Fibroblast of skin of right biceps (primary cell): ENCODE results near the gene SEMA5A.
A peak's percentile ranks its signal among the peaks of the same experiment; 100 is the strongest.

Experiments
- DNase-seq: peaks from one replicate; pipeline ENCODE4 v3.0.0-alpha.2; 2013

Gene SEMA5A

GRCh38 chr5:9197881-9198260, 348.0 kb downstream of the SEMA5A start:
- no peak for DNase-seq

- DNase-seq: peak; percentile 68
These were observed 349.3 kb downstream of the SEMA5A start for GRCh38 chr5:9196403-9197227.

- DNase-seq: peak; percentile 73
These were observed 351.4 kb downstream of the SEMA5A start for GRCh38 chr5:9194509-9194908.

GRCh38 chr5:9192266-9192665, 353.6 kb downstream of the SEMA5A start:
- DNase-seq: no peak

- DNase-seq: no peak
These were observed 356.2 kb downstream of the SEMA5A start for GRCh38 chr5:9189681-9190080.

- no peak for DNase-seq
These were observed 356.9 kb downstream of the SEMA5A start for GRCh38 chr5:9188956-9189355.

- DNase-seq: peak; percentile 89
These were observed 357.7 kb downstream of the SEMA5A start for GRCh38 chr5:9188131-9188530.

GRCh38 chr5:9187614-9188013, 358.3 kb downstream of the SEMA5A start:
- no peak for DNase-seq

GRCh38 chr5:9186069-9186468, 359.8 kb downstream of the SEMA5A start:
- no peak for DNase-seq

- DNase-seq: no peak
These were observed 361.9 kb downstream of the SEMA5A start for GRCh38 chr5:9183992-9184391.

GRCh38 chr5:9182899-9183695, 362.8 kb downstream of the SEMA5A start:
- no peak for DNase-seq

- DNase-seq: no peak
These were observed 369.2 kb downstream of the SEMA5A start for GRCh38 chr5:9176641-9177040.

GRCh38 chr5:9174446-9174845, 371.4 kb downstream of the SEMA5A start:
- DNase-seq: no peak

GRCh38 chr5:9173281-9174048, 372.4 kb downstream of the SEMA5A start:
- peak; percentile 84 for DNase-seq

GRCh38 chr5:9170026-9170425, 375.8 kb downstream of the SEMA5A start:
- DNase-seq: peak; percentile 34

- no peak for DNase-seq
These were observed 376.3 kb downstream of the SEMA5A start for GRCh38 chr5:9169557-9169902.

GRCh38 chr5:9168791-9169556, 376.9 kb downstream of the SEMA5A start:
- DNase-seq: peak; percentile 36

- DNase-seq: no peak
These were observed 379.4 kb downstream of the SEMA5A start for GRCh38 chr5:9166202-9167112.

- no peak for DNase-seq
These were observed 380.3 kb downstream of the SEMA5A start for GRCh38 chr5:9165546-9165945.

- no peak for DNase-seq
These were observed 385.1 kb downstream of the SEMA5A start for GRCh38 chr5:9160747-9161146.

- no peak for DNase-seq
These were observed 388.1 kb downstream of the SEMA5A start for GRCh38 chr5:9157811-9158210.

- no peak for DNase-seq
These were observed 388.9 kb downstream of the SEMA5A start for GRCh38 chr5:9157020-9157419.
